ENCODE measurements around the gene ELFN2. TPM values are rescaled to one million over a fixed set of nuclear protein-coding genes. Genes with fewer than 3 reads are reported as not detected.
A peak's percentile ranks its signal among the peaks of the same experiment; 100 is the strongest.

ELFN2 gene
- total RNA-seq, 1 donor from 2014 or later: 0.82 TPM

GRCh38 chr22:37456346-37456745, 29.1 kb upstream of the ELFN2 start:
- Histone ChIP-seq H3K79me2 (ENCODE audit: low read depth) (no peaks in the 10 kb centered on the region), H3K27me3 (peaks cover 8% of the 10 kb centered on the region), H3K9me3 (ENCODE audit: low read depth) (no peaks in the 10 kb centered on the region), H3K4me1 (peaks cover 7% of the 10 kb centered on the region), H3K36me3 (no peaks in the 10 kb centered on the region), H3K9ac (no peak overlapping the region), H3K4me2 (peak overlapping the region; percentile 20), H2AFZ (replicated peaks) (no peak overlapping the region), H3F3A (ENCODE audit: low read depth) (no peaks in the 10 kb centered on the region), H3K4me3 (no peak overlapping the region), H3K27ac (no peak overlapping the region), H4K20me1 (ENCODE audit: low read depth) (peaks cover 3% of the 10 kb centered on the region)
- no peaks in the 10 kb centered on the region for H3K36me3 Mint-ChIP-seq
- H3K4me1 Mint-ChIP-seq: peaks cover 26% of the 10 kb centered on the region
- TF ChIP-seq, protein P1, sequence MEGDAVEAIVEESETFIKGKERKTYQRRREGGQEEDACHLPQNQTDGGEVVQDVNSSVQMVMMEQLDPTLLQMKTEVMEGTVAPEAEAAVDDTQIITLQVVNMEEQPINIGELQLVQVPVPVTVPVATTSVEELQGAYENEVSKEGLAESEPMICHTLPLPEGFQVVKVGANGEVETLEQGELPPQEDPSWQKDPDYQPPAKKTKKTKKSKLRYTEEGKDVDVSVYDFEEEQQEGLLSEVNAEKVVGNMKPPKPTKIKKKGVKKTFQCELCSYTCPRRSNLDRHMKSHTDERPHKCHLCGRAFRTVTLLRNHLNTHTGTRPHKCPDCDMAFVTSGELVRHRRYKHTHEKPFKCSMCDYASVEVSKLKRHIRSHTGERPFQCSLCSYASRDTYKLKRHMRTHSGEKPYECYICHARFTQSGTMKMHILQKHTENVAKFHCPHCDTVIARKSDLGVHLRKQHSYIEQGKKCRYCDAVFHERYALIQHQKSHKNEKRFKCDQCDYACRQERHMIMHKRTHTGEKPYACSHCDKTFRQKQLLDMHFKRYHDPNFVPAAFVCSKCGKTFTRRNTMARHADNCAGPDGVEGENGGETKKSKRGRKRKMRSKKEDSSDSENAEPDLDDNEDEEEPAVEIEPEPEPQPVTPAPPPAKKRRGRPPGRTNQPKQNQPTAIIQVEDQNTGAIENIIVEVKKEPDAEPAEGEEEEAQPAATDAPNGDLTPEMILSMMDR (IDR thresholded peaks at IDR 0.05): no peak
- TF ChIP-seq EZH2 (IDR thresholded peaks at IDR 0.05) (no peak), EZH2phosphoT487 (IDR thresholded peaks at IDR 0.05) (no peak)
- H3K9me3 Mint-ChIP-seq: peaks cover 2% of the 10 kb centered on the region
- H3K4me3 Mint-ChIP-seq: no peak overlapping the region
- H3K27ac Mint-ChIP-seq: no peak overlapping the region
- H3K27me3 Mint-ChIP-seq (ENCODE audit: insufficient read depth, low read depth): peaks cover 17% of the 10 kb centered on the region
- DNase-seq (ENCODE audit: low spot score): no peak

DNA sequence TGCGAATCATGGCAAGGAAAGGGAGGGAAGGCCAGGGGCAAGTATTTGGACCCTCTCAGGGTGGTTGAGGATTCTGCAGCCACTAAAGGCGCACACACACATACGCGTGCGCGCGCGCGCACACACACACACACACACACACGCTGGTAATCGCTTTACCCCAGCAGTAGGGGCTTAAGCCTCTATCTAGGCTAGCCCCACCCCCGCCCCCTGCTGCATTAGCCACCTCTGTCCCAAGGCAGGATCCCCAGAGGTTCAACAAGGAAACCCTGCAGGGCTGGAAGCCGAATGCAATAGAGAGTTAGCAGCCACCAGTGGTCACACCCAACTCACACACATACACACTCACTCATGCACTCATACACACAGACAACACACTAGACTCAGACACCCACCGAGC, 28.6 kb upstream of the ELFN2 start:
- H3K4me3 ChIP-seq: no peak overlapping the region
- Mint-ChIP-seq H3K4me1 (peaks cover 26% of the 10 kb centered on the region), H3K9me3 (peaks cover 2% of the 10 kb centered on the region), H3K27ac (peak overlapping the region; percentile 37), H3K36me3 (no peaks in the 10 kb centered on the region), H3K27me3 (ENCODE audit: insufficient read depth, low read depth) (peaks cover 18% of the 10 kb centered on the region), H3K4me3 (no peak overlapping the region)
- peaks cover 8% of the 10 kb centered on the region for H3K27me3 ChIP-seq
- H3K9ac ChIP-seq: no peak overlapping the region
- H3K4me1 ChIP-seq: peaks cover 7% of the 10 kb centered on the region
- H3K79me2 ChIP-seq (ENCODE audit: low read depth): no peaks in the 10 kb centered on the region
- no peaks in the 10 kb centered on the region for H3K36me3 ChIP-seq
- H4K20me1 ChIP-seq (ENCODE audit: low read depth): peaks cover 3% of the 10 kb centered on the region
- DNase-seq (ENCODE audit: low spot score): peak; percentile 75
- TF ChIP-seq, protein P1 (IDR thresholded peaks at IDR 0.05): no peak
- TF ChIP-seq EZH2 (IDR thresholded peaks at IDR 0.05) (no peak), EZH2phosphoT487 (IDR thresholded peaks at IDR 0.05) (no peak)
- no peak overlapping the region for H3K27ac ChIP-seq
- no peak overlapping the region for H2AFZ ChIP-seq (replicated peaks)
- H3F3A ChIP-seq (ENCODE audit: low read depth): no peaks in the 10 kb centered on the region
- no peaks in the 10 kb centered on the region for H3K9me3 ChIP-seq (ENCODE audit: low read depth)
- peak overlapping the region; percentile 20 for H3K4me2 ChIP-seq

DNA sequence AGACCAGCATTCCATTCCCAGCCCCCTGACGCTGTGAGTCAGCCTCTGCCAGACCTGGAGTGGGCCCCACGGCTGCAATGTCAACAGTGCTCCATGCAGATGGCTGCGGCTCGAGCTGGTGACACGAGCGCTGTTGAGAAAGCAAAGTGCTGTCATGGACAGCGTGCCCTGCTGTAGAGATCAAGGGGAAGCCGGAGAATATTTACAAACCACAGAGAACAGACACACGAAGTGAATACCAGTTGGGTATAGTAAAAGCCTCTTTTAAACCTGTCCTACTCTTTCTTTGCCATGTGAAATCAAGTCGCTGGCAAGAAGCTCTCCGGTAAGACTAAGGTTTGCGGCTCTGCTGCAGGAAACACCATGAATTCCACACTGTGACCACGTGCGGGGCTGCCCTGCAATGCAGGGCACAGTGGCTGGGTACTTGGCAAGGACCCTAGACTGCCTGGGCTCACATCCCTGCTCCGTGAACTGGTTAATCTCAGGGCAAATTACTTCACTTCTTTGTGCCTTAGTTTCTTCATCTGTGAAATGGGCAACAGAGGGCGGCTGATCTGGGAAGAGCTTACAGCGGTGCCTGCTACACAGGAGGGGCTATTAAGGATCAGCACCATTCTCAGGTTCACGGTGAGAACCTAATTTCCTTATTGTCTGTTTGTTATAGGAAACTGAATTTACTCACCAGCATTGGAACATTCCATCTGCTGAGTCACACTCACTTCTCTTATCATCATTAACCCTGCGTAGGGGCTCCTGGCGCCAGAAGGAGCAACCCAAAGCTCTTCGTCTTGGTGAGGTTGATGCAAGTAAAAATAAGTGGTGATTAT, 27.8 kb upstream of the ELFN2 start:
- Histone ChIP-seq H3K27me3 (peaks cover 8% of the 10 kb centered on the region), H3K79me2 (ENCODE audit: low read depth) (no peaks in the 10 kb centered on the region), H2AFZ (replicated peaks) (no peak overlapping the region), H3K27ac (no peak overlapping the region), H3K4me2 (no peak overlapping the region), H3K9ac (no peak overlapping the region), H3K4me1 (peaks cover 7% of the 10 kb centered on the region), H3K9me3 (ENCODE audit: low read depth) (no peaks in the 10 kb centered on the region), H3K4me3 (no peak overlapping the region), H3K36me3 (no peaks in the 10 kb centered on the region), H4K20me1 (ENCODE audit: low read depth) (peaks cover 3% of the 10 kb centered on the region), H3F3A (ENCODE audit: low read depth) (no peaks in the 10 kb centered on the region)
- peaks cover 16% of the 10 kb centered on the region for H3K27me3 Mint-ChIP-seq (ENCODE audit: insufficient read depth, low read depth)
- no peak for TF ChIP-seq EZH2phosphoT487 (IDR thresholded peaks at IDR 0.05)
- TF ChIP-seq, protein P1 (IDR thresholded peaks at IDR 0.05): no peak
- TF ChIP-seq EZH2 (IDR thresholded peaks at IDR 0.05): no peak
- peaks cover 28% of the 10 kb centered on the region for H3K4me1 Mint-ChIP-seq
- no peak overlapping the region for H3K4me3 Mint-ChIP-seq
- no peaks in the 10 kb centered on the region for H3K36me3 Mint-ChIP-seq
- peak overlapping the region; percentile 65 for H3K27ac Mint-ChIP-seq
- H3K9me3 Mint-ChIP-seq: peaks cover 2% of the 10 kb centered on the region
- no peak for DNase-seq (ENCODE audit: low spot score)

Measured in neural progenitor cell (in vitro differentiated cells).